SK-MEL-5 (cell line): ENCODE data around the gene KDM5B. TPM values are rescaled to one million over a fixed set of nuclear protein-coding genes. Genes with fewer than 3 reads are reported as not detected.
A peak's percentile ranks its signal among the peaks of the same experiment; 100 is the strongest.

ENCODE experiments used
- DNase-seq: peaks from one replicate; pipeline ENCODE4 v3.0.0-alpha.2; 2016; ENCODE audit warnings: low read depth, low spot score
- in situ Hi-C: cut with HindIII; loops from 2 replicates; pipeline ENCODE4 v1.10.0; 2016; ENCODE audit warnings: low sequenced_read_pairs, high pct_unique_total_duplicates, low pct_unique_long_range_greater_than_20kb
- total RNA-seq: library from RNA; depleted of rRNA; stranded (reverse); fragments of >200 nt; shearing (Covaris generic); gene quantifications from 2 replicates; pipeline ENCODE4 v1.2.3, GENCODE V29; 2014

The KDM5B gene
- total RNA-seq, 1 experiment from 2014 or later, result 49.8 TPM

- DNase-seq, result no peak
- in situ Hi-C loops, result no loop called here
Observed at GRCh38 chr1:202706851-202707250, 101.4 kb downstream of the KDM5B start.

GRCh38 chr1:202704601-202705000 lies 103.6 kb downstream of the KDM5B start:
- in situ Hi-C loops, result no loop called here
- no peak for DNase-seq

GRCh38 chr1:202703191-202703590 lies 105.0 kb downstream of the KDM5B start:
- in situ Hi-C loops, result no loop called here
- DNase-seq, result no peak

GRCh38 chr1:202702088-202702487 lies 106.1 kb downstream of the KDM5B start:
- no peak for DNase-seq
- in situ Hi-C loops, result no loop called here

DNA sequence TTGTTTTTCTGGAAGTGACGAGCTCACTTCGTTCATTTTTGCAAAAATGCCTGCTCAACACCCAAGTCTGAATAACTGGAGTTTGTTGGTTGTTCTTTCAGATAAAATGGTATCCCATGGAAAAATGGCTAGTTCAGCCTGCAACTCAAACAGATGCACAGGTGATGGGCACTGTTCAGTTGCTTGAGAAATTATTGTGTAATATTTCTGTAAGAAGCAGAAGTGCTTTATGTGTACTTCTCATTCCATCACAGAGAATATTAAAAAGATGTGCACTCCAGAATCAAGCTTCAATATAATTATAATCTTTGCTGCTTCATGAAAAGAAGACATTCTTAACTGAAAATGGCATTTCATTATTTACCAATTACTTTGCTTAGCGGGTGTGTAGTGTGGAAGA lies 107.0 kb downstream of the KDM5B start:
- in situ Hi-C loops, result no loop called here
- no peak for DNase-seq

DNA sequence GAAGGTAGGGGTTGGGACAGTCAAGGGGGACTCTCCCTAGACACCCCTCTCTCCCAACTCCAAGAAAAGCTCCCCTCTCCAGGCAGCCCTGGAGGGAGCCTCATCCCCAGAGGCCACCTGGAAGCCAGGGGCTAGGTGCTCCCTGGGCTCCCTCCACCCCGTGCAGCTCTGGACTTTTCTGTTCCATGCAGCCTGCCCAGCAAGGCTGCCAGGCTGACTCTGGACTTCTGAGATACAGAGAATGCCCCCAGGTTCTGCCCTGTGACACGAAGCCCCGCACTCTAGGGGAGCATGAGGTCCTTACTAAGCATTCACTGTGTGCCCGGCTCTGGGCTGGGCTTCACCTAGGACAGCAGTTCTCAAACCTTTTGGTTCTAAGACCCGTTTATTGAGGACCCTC lies 108.2 kb downstream of the KDM5B start:
- no peak for DNase-seq
- in situ Hi-C loops, result no loop called here

DNA sequence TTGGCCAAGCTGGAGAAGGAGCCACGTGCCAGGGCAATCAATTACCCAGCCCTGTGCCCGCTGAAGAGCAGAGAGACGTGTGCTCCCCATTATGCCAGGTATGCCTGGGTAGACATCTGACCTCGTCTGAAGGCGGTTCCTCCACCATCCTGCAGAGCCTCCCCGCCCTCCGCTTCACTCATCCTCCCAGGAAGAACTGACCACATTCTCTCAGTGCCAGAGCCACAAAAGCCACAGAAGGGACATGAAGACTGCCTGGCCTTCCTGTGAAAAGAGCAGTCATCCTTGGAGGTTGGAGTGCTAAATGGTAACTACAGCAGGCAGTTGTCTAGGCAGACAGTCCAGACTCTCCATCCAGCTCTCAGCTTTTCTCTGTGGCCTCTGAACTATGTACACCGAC lies 109.9 kb downstream of the KDM5B start:
- no peak for DNase-seq
- in situ Hi-C loops, result no loop called here

GRCh38 chr1:202697038-202697437 lies 111.2 kb downstream of the KDM5B start:
- in situ Hi-C loops, result no loop called here
- DNase-seq, result no peak

DNA sequence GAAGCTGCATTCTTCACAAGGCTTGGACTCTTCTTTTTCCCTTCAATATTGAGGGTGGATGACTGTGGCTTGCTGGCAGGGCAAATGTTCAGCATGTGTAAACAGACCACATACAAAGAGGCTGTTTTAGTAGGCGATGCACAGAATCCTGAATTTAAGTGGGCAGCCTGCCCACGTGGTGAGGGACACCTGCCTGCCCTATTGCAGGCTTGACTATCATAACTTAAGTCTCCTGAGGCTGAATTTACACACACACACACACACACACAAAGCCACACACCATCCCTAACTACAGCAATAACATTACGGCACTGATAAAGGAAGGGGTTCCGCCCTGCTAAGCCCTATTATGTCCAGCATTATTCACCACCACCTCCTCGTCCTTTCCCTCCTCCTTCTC lies 113.9 kb downstream of the KDM5B start:
- in situ Hi-C loops, result no loop called here
- DNase-seq, result no peak

DNA sequence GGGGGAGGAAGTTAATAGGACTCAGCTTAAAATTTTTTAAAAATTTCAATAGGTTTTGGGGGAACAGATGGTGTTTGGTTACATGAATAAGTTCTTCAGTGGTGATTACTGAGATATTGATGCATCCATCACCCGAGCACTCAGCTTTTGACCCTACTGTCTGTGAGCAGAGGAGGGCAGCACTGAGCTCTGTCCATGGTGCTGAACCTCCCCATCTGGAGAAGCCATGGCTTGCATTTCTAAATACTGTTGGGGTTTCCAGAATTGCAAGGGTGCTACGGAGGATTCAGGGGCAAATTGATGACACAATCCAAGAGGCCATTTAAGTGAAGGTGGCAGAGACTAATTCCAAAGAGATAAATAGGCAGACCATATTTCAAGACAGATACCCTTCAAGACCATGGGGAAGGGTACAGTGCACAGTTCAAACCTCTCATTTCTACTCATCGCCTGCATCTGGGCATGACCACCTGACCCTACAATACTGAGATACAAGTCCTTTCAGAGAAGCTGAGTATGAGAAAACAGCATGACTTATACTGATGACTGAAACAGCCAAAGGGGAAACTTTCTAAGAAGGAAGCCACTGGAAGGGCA lies 115.2 kb downstream of the KDM5B start:
- peak; percentile 62 for DNase-seq
- in situ Hi-C loops, result no loop called here

- DNase-seq, result no peak
- in situ Hi-C loops, result no loop called here
Observed at GRCh38 chr1:202691816-202692215, 116.4 kb downstream of the KDM5B start.

DNA sequence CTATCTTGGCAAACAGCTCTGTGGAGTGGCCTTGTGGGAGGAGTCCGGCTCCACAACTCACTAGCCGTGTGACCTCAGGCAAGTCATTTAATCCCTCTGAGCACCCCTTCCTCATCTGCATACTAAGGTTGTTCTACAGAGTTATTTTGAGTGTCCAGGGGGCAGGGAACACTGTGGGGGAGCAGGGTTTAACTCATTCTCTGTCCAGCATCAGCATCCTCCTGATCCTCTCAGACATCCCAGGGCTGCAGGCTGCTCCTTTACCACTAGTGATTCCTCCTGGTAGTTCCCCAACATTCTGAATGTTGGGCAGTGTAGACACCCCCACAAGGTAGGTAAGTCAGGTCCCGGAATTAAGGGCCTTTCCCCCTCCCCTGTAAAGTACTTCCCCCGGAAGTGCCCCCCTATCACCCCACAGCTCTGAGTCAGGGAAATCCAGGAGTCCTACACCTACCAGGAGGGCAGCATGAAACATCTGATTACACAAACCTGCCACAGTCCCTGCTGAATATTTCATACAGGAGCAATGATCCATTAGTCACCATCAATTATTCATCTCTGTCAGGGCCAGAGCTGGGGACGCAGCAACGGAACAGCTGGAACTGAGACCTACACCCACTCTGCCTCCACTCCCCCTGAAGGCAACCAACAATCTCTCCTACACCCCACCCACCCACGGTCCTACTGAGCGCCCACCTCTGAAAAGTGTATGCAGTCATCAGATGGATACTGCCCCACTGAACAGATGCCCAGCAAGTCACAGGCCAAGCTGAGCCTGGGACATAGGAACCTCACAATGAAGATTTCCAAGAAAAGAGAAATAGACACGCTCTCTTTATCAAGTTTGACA lies 118.5 kb downstream of the KDM5B start:
- no peak for DNase-seq
- in situ Hi-C loops, result no loop called here

DNA sequence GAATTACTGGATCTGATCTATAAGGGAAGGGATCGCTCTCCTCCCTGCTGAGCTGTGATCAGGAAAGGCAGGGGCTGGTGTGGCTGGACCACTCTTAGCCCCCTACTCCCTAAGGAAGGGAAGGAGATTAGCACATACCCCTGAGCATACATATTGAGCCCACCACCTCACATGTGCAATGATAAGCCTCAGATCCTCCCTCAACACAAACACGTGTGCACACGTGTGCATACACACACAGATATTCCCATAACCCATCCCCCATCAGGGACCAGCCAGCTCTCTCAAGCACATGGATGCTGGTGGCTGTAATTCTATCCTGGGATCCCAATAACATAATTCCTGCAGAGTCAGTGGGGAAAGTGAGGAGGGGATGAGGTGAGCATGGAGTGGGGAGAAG lies 119.1 kb downstream of the KDM5B start:
- in situ Hi-C loops, result no loop called here
- no peak for DNase-seq

- in situ Hi-C loops, result no loop called here
- no peak for DNase-seq
Observed at GRCh38 chr1:202688401-202688800, 119.8 kb downstream of the KDM5B start.

DNA sequence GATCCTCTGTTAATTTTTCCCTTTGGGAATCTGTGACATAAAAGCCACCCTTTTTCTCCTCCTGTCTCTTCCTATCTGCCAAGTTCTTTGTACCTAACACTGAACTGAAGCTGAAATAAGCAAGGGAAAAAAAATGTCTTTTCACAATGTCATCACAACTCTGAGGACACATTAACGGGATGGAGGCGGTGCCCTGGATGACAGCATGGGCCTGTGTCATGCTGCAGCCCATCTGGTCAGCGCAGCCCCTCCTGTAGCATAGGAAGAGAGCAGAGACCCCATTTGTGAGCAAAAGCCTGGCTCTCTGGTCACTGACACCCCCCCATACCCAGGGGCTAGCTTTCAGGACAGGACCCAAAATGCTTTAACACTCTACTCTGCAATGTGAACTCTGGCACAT lies 120.4 kb downstream of the KDM5B start:
- in situ Hi-C loops, result no loop called here
- no peak for DNase-seq

- DNase-seq, result no peak
- in situ Hi-C loops, result no loop called here
Observed at GRCh38 chr1:202687370-202687769, 120.9 kb downstream of the KDM5B start.

DNA sequence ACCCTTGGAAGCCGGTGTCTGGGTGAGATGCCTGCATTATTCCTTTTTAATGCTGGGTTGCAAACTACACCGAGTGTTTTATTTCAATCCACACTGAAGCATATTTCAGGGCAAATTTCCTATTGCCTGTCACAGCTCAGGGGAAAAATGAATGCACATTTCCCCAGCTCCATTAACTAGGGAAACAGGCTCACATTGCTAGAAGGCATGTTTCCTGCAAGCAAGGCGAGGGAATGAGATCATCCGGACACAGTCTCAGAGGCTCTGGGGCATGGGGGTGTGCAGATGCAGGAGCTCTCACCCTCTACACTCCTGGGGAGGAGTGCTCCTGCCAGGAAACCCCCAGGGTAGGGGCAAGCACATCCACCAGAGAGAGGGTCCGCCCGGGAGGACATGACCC lies 122.6 kb downstream of the KDM5B start:
- in situ Hi-C loops, result no loop called here
- no peak for DNase-seq

DNA sequence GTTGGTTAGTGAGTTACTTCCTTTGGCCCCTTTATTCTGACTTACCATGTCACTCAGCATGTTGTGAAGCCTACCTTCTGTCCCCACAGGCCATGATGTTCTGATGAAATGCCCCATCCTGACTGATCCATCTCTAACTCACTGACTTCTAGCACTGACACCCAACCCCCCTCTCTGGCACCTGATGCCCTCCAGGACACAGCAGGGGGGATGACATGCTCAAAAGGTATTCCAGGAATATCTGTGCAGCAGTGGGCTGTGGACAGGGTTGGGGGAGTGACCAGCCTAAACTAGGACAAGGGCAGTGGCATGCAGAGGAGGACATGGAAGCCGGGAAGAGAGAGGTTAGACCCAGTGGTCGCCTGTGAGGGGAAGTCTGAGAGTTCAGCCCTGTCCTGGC lies 123.5 kb downstream of the KDM5B start:
- in situ Hi-C loops, result no loop called here

DNA sequence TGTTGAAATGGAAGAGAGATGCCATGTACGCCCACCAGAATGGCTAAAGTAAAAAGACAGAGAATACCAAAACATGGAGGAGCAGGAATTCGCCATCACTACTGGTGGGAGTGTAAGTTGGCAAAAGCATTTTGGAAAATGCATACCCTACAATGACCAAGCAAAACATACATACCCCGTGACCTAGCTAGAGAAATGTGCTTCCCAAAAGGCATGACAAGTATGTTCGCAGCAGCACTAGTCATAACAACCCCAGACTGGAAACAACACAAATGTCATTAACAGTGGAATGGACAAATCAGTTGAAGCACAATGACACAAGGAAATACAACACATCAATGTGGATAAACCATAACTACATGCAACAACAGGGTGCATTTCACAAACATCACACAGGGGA lies 125.2 kb downstream of the KDM5B start:
- in situ Hi-C loops, result no loop called here
- no peak for DNase-seq

More for the DNA sequence above, 123.5 kb downstream of the KDM5B start:
- DNase-seq, result no peak
